Measurements from ENCODE around the gene MORN3. TPM values are rescaled to one million over a fixed set of nuclear protein-coding genes. Genes with fewer than 3 reads are reported as not detected.
"Not testable (repeated sequence)": the region's sequence is repeated elsewhere in the genome, so short reads cannot be mapped to it uniquely, and the experiment has no call there.

Gene MORN3
- total RNA-seq, 6 experiments from 2014 or later, result 0.14 to 0.40 (median 0.23) TPM; not detected in 1

DNA sequence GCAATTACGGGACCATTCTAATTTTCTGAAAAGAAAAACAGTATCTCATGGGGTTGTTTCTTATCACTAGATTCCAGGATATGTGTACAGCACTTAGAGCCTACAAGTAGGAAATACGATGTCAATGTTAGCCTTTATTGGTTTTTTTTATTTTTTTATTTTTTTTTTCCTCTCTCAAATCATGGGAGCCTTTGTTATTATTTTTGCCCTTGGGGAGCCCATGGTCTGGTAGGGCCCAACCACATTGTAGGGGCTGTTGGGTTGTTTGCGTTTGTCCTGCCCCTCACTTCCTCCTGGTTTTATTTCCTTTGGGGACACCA is 5.9 kb downstream of the MORN3 start:
- H3K27ac Mint-ChIP-seq, result no peak overlapping the region
- H3K27me3 Mint-ChIP-seq (ENCODE audit: insufficient read depth), result peaks cover 5% of the 10 kb centered on the region
- H3K9me3 Mint-ChIP-seq, result no peaks in the 10 kb centered on the region
- no peaks in the 10 kb centered on the region; the same call in 1 of the 2 replicates for H3K36me3 Mint-ChIP-seq (ENCODE audit: low read depth)
- TF ChIP-seq, protein P1, sequence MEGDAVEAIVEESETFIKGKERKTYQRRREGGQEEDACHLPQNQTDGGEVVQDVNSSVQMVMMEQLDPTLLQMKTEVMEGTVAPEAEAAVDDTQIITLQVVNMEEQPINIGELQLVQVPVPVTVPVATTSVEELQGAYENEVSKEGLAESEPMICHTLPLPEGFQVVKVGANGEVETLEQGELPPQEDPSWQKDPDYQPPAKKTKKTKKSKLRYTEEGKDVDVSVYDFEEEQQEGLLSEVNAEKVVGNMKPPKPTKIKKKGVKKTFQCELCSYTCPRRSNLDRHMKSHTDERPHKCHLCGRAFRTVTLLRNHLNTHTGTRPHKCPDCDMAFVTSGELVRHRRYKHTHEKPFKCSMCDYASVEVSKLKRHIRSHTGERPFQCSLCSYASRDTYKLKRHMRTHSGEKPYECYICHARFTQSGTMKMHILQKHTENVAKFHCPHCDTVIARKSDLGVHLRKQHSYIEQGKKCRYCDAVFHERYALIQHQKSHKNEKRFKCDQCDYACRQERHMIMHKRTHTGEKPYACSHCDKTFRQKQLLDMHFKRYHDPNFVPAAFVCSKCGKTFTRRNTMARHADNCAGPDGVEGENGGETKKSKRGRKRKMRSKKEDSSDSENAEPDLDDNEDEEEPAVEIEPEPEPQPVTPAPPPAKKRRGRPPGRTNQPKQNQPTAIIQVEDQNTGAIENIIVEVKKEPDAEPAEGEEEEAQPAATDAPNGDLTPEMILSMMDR (IDR thresholded peaks at IDR 0.05), result no peak
- peaks cover 6% of the 10 kb centered on the region; the same call in 1 of the 2 replicates for H3K4me1 Mint-ChIP-seq (ENCODE audit: low read depth)
- H3K4me3 Mint-ChIP-seq, result no peak overlapping the region
- DNase-seq, result no peak

DNA sequence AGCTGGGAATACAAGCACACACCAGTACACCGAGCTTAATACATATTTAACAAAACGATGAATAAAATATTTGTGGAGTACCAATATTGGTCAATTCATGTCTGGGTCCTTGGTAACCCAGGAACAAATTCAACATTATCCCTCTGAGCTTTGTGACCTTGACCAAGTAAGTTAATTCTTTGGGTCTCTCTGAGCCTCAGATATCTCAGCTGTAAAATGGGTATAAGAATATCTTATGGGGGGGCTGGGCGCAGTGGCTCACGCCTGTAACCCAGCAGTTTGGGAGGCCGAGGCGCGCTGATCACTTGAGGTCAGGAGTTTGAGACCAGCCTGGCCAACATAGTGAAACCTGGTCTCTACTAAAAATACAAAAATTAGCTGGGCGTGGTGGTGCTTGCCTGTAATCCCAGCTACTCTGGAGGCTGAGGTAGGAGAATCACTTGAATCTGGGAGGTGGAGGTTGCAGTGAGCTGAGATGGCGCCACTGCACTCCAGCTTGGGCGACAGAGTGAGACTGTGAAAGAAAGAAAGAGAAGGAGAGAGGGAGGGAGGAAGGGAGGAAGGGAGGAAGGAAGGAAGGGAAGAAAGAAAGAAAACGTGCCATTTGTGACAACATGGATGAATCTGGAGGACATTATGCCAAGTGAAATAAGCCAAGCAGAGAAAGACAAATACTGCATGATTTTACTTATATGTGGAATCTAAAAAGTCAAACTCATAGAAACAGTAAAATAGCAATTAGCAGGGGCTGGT is 7.9 kb downstream of the MORN3 start:
- not testable (repeated sequence) for H3K4me3 Mint-ChIP-seq; H3K36me3 Mint-ChIP-seq (ENCODE audit: low read depth); H3K27ac Mint-ChIP-seq; H3K27me3 Mint-ChIP-seq (ENCODE audit: insufficient read depth); H3K9me3 Mint-ChIP-seq; DNase-seq
- H3K4me1 Mint-ChIP-seq (ENCODE audit: low read depth), result peaks cover 15% of the 10 kb centered on the region

DNA sequence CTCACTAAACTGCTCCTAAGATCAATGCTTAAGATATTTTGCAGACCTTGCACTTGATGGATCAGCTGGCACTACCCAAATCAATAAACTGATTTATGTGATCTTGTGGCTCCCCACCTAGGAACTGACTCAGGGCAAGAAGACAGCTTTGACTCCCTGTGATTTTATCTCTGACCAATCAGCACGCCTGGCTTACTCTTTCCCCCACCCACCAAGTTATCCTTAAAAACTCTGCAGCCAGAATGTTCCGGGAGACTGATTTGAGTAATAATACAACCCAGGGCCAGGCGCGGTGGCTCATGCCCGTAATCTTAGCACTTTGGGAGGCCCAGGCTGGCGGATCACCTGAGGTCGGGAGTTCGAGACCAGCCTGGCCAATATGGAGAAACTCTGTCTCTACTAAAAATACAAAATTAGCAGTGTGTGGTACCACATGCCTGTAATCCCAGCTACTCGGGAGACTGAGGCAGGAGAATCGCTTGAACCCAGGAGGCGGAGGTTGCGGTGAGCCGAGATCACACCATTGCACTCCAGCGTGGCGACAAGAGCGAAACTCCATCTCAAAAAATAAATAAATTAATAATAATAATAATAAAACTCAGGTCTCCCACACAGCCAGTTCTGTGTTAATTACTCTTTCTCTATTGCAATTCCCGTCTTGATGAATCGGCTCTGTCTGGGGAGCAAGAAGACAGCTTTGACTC is 12.0 kb downstream of the MORN3 start:
- no peak overlapping the region for H3K27ac Mint-ChIP-seq
- no peak overlapping the region for H3K4me3 Mint-ChIP-seq
- H3K27me3 Mint-ChIP-seq (ENCODE audit: insufficient read depth), result peaks cover 2% of the 10 kb centered on the region
- H3K36me3 Mint-ChIP-seq (ENCODE audit: low read depth), result no peaks in the 10 kb centered on the region
- no peak for DNase-seq
- TF ChIP-seq, protein P1 (IDR thresholded peaks at IDR 0.05), result no peak
- H3K4me1 Mint-ChIP-seq (ENCODE audit: low read depth), result peaks cover 15% of the 10 kb centered on the region
- H3K9me3 Mint-ChIP-seq, result no peaks in the 10 kb centered on the region

DNA sequence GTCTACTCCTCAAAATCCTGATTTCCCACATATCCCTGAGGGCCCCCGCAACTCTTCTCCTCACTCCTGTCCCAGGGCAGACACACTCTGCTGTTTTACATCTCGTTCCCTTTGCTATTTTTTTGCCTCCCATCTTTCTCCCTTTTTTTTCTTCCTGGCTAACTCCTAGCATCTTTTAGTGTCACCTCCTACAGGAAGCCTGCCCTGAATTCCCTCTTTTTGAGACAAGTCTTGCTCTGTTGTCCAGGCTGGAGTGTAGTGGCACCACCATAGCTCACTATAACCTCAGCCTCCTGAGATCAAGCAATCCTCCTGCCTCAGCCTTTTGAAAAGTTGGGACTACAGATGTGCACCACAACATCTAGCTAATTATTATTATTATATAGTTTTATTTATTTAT is 13.3 kb downstream of the MORN3 start:
- H3K4me1 Mint-ChIP-seq (ENCODE audit: low read depth), result peaks cover 15% of the 10 kb centered on the region
- DNase-seq, result no peak
- H3K27me3 Mint-ChIP-seq (ENCODE audit: insufficient read depth), result peaks cover 2% of the 10 kb centered on the region

DNA sequence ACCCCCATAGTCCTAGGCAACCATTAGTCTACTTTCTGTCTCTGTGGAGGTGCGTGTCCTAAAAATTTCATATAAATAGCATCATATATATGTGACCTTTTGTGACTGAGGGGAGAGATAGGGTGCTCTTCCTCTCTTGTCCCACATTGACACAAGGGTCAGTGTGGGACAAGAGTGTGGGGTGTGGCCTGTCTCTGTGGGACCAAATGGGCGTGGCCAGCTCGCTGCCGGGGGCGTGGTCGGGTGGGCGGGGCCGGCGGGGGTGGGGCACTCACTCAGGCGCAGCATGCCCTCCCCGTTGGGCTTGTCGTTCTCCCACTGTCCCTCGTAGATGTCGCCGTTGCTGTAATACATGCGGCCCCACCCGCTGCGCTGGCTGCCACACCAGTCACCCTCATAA is 15.5 kb downstream of the MORN3 start:
- no peak overlapping the region for H3K4me3 Mint-ChIP-seq
- no peak for DNase-seq
- peaks cover 11% of the 10 kb centered on the region for H3K4me1 Mint-ChIP-seq (ENCODE audit: low read depth)
- H3K9me3 Mint-ChIP-seq, result no peaks in the 10 kb centered on the region
- H3K27ac Mint-ChIP-seq, result no peak overlapping the region
- H3K27me3 Mint-ChIP-seq (ENCODE audit: insufficient read depth), result no peaks in the 10 kb centered on the region; the same call in 1 of the 2 replicates
- TF ChIP-seq, protein P1 (IDR thresholded peaks at IDR 0.05), result no peak
- no peaks in the 10 kb centered on the region for H3K36me3 Mint-ChIP-seq (ENCODE audit: low read depth)

More for the DNA sequence above, 13.3 kb downstream of the MORN3 start:
- Mint-ChIP-seq H3K36me3 (ENCODE audit: low read depth) (no peaks in the 10 kb centered on the region), H3K27ac (no peak overlapping the region), H3K4me3 (no peak overlapping the region), H3K9me3 (no peaks in the 10 kb centered on the region)
- TF ChIP-seq, protein P1 (IDR thresholded peaks at IDR 0.05), result no peak

Measured in HFFc6 (cell line).